Smooth muscle cell (in vitro differentiated cells): Measurements from ENCODE around the gene MVK. TPM values are rescaled to one million over a fixed set of nuclear protein-coding genes. Genes with fewer than 3 reads are reported as not detected.

Experiments
- DNase-seq: peaks from one replicate; lab custom pipeline; 2025; ENCODE audit not compliant: unreplicated experiment; lab: John Stamatoyannopoulos, UW
- H2AFZ ChIP-seq: fragments of 200-600 bp; sonication (generic); 2 replicates; pipeline ENCODE4 v1.6.0; 2016; ENCODE audit warnings: antibody characterized with exemption, low read depth, mild to moderate bottlenecking
- H3F3A ChIP-seq: fragments of 200-600 bp; sonication (generic); 2 replicates; pipeline ENCODE4 v1.6.0; 2017; ENCODE audit warnings: antibody characterized with exemption, low read depth
- H3K27ac ChIP-seq: fragments of 200-600 bp; sonication (generic); 2 replicates; pipeline ENCODE4 v1.5.1; 2016; ENCODE audit warnings: low read depth, mild to moderate bottlenecking
- H3K27me3 ChIP-seq: fragments of 200-600 bp; sonication (generic); 2 replicates; pipeline ENCODE4 v1.6.1; 2016; ENCODE audit warnings: low read depth, mild to moderate bottlenecking
- H3K36me3 ChIP-seq: fragments of 200-600 bp; sonication (generic); 2 replicates; pipeline ENCODE4 v1.5.1; 2016; ENCODE audit warnings: low read depth
- H3K4me1 ChIP-seq: fragments of 200-600 bp; sonication (generic); 2 replicates; pipeline ENCODE4 v1.5.1; 2016; ENCODE audit warnings: low read depth
- H3K4me2 ChIP-seq: fragments of 200-600 bp; sonication (generic); 2 replicates; pipeline ENCODE4 v1.6.0; 2016; ENCODE audit warnings: mild to moderate bottlenecking
- H3K4me3 ChIP-seq: fragments of 200-600 bp; sonication (generic); 2 replicates; pipeline ENCODE4 v1.5.1; 2016; ENCODE audit warnings: mild to moderate bottlenecking
- H3K79me2 ChIP-seq: fragments of 200-600 bp; sonication (generic); 2 replicates; pipeline ENCODE4 v1.6.0; 2016; ENCODE audit warnings: low read depth, mild to moderate bottlenecking
- H3K9ac ChIP-seq: fragments of 200-600 bp; sonication (generic); 2 replicates; pipeline ENCODE4 v1.6.0; 2016; ENCODE audit warnings: low read depth
- H3K9me3 ChIP-seq: fragments of 200-600 bp; sonication (generic); replicated peaks from 2 replicates; pipeline ENCODE4 v1.5.1; 2016; ENCODE audit warnings: low read depth
- H4K20me1 ChIP-seq: fragments of 200-600 bp; sonication (generic); 2 replicates; pipeline ENCODE4 v1.6.0; 2016; ENCODE audit warnings: low read depth
- CTCF ChIP-seq: fragments of 200-600 bp; sonication (generic); IDR thresholded peaks from 2 replicates; pipeline ENCODE4 v1.5.1; 2017; ENCODE audit warnings: borderline replicate concordance, mild to moderate bottlenecking, antibody characterized with exemption; ENCODE audit not compliant: insufficient read depth, poor library complexity, severe bottlenecking
- WGBS: methylation state at CpG from one replicate; pipeline ENCODE4 v1.1.7; 2016; ENCODE audit warnings: low lambda C conversion rate; 5-methylcytosine and 5-hydroxymethylcytosine counted together
- polyA plus RNA-seq: library from polyadenylated mRNA; unstranded; fragments of >200 nt; fragmentation: Nextera tagmentation; extraction: Ambion mirVana; gene quantifications from 2 replicates; pipeline ENCODE4 v1.2.1, GENCODE V29; 2016
- total RNA-seq: library from RNA; depleted of rRNA; stranded (reverse); fragments of >200 nt; gene quantifications from 2 replicates; pipeline ENCODE4 v1.2.3, GENCODE V29; 2014

MVK gene
- total and polyA plus RNA-seq, 2 experiments from 2014 or later: 16.3 to 21.1 TPM

- Histone ChIP-seq H3K36me3 (no peaks in the 10 kb centered on the region), H3K9ac (no peak overlapping the region), H3K79me2 (no peaks in the 10 kb centered on the region), H3K27ac (no peak overlapping the region), H3K4me1 (peaks cover 6% of the 10 kb centered on the region), H3K9me3 (no peaks in the 10 kb centered on the region), H3F3A (no peaks in the 10 kb centered on the region), H3K27me3 (no peaks in the 10 kb centered on the region), H3K4me3 (no peak overlapping the region), H2AFZ (no peak overlapping the region), H4K20me1 (no peaks in the 10 kb centered on the region), H3K4me2 (no peak overlapping the region)
- no peak for DNase-seq
- TF ChIP-seq CTCF: no peak
- WGBS: 89% methylated on average over 2 of the region's 2 CpGs
Measured at GRCh38 chr12:109641422-109641821, 67.8 kb downstream of the MVK start.

GRCh38 chr12:109642506-109643132 lies 69.0 kb downstream of the MVK start:
- H3K79me2 ChIP-seq: no peaks in the 10 kb centered on the region
- no peak overlapping the region for H3K4me3 ChIP-seq
- H3K9ac ChIP-seq: no peak overlapping the region
- H4K20me1 ChIP-seq: no peaks in the 10 kb centered on the region
- peaks cover 3% of the 10 kb centered on the region for H3K27me3 ChIP-seq
- peaks cover 1% of the 10 kb centered on the region for H3K4me1 ChIP-seq
- WGBS: 72% methylated on average over 10 of the region's 10 CpGs
- H2AFZ ChIP-seq: no peak overlapping the region
- no peak for TF ChIP-seq CTCF
- H3K4me2 ChIP-seq: no peak overlapping the region
- H3F3A ChIP-seq: no peaks in the 10 kb centered on the region
- DNase-seq: no peak
- no peaks in the 10 kb centered on the region for H3K9me3 ChIP-seq
- H3K36me3 ChIP-seq: no peaks in the 10 kb centered on the region
- H3K27ac ChIP-seq: no peak overlapping the region

- Histone ChIP-seq H3K9ac (no peak overlapping the region), H3K4me1 (no peaks in the 10 kb centered on the region), H3F3A (no peaks in the 10 kb centered on the region), H3K27me3 (peaks cover 3% of the 10 kb centered on the region), H3K36me3 (no peaks in the 10 kb centered on the region), H3K4me3 (no peak overlapping the region), H3K9me3 (no peaks in the 10 kb centered on the region), H4K20me1 (no peaks in the 10 kb centered on the region), H3K4me2 (no peak overlapping the region), H3K27ac (no peak overlapping the region), H3K79me2 (no peaks in the 10 kb centered on the region), H2AFZ (no peak overlapping the region)
- no peak for DNase-seq
- WGBS: 87% methylated on average over 10 of the region's 11 CpGs
- TF ChIP-seq CTCF: no peak
Measured at GRCh38 chr12:109645194-109645593, 71.6 kb downstream of the MVK start.

- Histone ChIP-seq H2AFZ (no peak overlapping the region), H3K27me3 (peaks cover 3% of the 10 kb centered on the region), H3K4me1 (no peaks in the 10 kb centered on the region), H3K4me2 (no peak overlapping the region), H3K9ac (no peak overlapping the region), H3K9me3 (no peaks in the 10 kb centered on the region), H3F3A (no peaks in the 10 kb centered on the region), H3K79me2 (no peaks in the 10 kb centered on the region), H3K4me3 (no peak overlapping the region), H4K20me1 (no peaks in the 10 kb centered on the region), H3K36me3 (no peaks in the 10 kb centered on the region), H3K27ac (no peak overlapping the region)
- no peak for DNase-seq
- TF ChIP-seq CTCF: no peak
- WGBS: 86% methylated on average over 11 of the region's 11 CpGs
Measured at GRCh38 chr12:109645708-109646107, 72.1 kb downstream of the MVK start.
